H7 (cell line): ENCODE data around the gene GSPT1. TPM values are rescaled to one million over a fixed set of nuclear protein-coding genes. Genes with fewer than 3 reads are reported as not detected.
"Not testable (repeated sequence)": the region's sequence is repeated elsewhere in the genome, so short reads cannot be mapped to it uniquely, and the experiment has no call there.

Experiments
- DNase-seq: peaks from one replicate; pipeline ENCODE4 v3.0.0; 2012
- H3K27me3 ChIP-seq: 2 replicates; pipeline ENCODE4 v1.6.0; 2011; ENCODE audit warnings: mild to moderate bottlenecking, low read length; ENCODE audit not compliant: control insufficient read depth, insufficient read depth
- H3K36me3 ChIP-seq: replicated peaks from 2 replicates; pipeline ENCODE4 v1.5.1; 2011; ENCODE audit warnings: low read length; ENCODE audit not compliant: control insufficient read depth, insufficient read depth
- H3K4me3 ChIP-seq: 2 replicates; pipeline ENCODE4 v1.5.1; 2011; ENCODE audit warnings: low read depth, mild to moderate bottlenecking, control low read depth, low read length, moderate library complexity; ENCODE audit not compliant: insufficient read depth
- total RNA-seq: library from RNA; depleted of rRNA; stranded (reverse); fragments of >200 nt; shearing (Covaris generic); gene quantifications from 2 replicates; pipeline ENCODE4 v1.2.3, GENCODE V29; 2014; rRNA removed

The GSPT1 gene
- total RNA-seq = 116 and 148 TPM in 2 replicates

DNA sequence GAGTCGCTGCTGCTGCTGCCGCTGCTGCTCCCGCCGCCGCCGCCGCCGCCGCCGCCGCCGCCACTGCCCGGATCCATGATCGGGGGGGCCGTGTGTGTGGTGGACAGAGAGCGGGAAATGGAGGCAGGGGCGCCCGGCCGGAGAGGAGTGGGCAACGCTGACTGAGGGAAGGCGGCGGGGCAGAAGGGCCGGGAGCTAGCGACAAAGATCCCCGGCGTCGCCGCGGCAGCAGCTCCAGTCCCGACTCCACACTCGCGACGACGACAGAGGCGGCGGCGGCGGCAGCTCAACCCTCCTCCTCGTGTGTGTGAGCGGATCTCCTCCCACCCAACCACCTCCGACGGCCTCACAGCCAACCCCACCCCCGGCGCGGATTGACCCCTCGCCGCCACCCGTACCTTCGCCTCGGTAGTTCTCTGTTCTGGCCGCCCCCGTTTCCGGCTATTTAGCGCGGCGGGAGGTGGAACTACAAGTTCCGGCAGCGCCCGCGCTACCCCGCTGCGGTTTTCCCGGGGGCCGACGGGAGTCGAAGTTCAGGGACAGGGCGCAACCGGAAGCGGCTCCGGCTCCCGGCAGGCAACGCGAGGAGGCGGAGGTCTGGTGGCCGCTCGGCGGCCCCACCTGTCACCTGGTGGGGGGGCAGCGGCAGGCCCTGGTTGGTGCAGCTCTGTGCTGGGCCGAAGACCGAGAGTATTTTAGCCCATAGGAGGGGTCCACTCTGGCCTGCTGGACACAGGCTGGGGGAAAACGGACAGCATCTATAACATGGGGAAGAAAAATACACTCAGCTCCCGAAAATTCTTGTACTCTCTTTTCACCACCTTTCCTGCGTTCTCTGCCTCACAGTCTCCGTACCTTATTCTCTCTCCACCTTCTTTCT lies at the start of gene GSPT1:
Gene GSPT1, minus strand, starts transcription at position 313 of the 880 bp plus-strand sequence. Its CDS starts 236 bp downstream, at position 77.
- H3K36me3 ChIP-seq = no peaks in the 10 kb centered on the region
- no peaks in the 10 kb centered on the region for H3K27me3 ChIP-seq
- peak; percentile 97 for DNase-seq
- H3K4me3 ChIP-seq = peak within 1 kb of the TSS; percentile 91

DNA sequence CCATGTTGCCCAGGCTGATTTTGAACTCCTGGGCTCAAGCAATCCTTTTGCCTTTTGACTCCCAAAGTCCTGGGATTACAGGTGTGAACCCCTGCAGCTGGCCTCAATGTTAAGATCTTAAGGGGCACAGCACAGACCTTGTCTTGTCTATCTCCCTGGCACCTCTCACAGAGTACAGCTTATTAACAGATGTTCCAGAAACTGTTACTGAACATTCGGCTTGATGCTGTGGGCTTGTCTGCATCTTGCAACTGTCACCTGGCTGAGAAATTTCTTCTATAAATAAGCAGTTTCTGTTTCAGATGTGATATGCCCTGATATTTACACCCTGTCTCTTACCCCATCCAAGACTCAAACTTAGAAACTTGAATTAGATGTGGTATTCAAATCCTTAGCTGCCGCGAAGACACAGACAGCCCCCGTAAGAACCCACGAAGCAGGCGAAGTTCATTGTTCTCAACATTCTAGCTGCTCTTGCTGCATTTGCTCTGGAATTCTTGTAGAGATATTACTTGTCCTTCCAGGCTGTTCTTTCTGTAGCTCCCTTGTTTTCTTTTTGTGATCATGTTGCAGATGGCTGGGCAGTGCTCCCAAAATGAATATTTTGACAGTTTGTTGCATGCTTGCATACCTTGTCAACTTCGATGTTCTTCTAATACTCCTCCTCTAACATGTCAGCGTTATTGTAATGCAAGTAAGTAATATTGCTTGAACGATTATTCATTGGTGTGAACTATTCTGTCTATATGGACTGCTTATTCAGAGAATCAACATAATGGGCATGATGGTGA lies 49.2 kb upstream of the GSPT1 start, which contains the start of gene TNFRSF17:
Gene TNFRSF17, plus strand, starts transcription at position 450 of the 791 bp plus-strand sequence. Its CDS starts 115 bp downstream, at position 565.
- H3K27me3 ChIP-seq = no peaks in the 10 kb centered on the region
- no peak within 1 kb of the TSS for H3K4me3 ChIP-seq
- DNase-seq = no peak
- no peaks in the 10 kb centered on the region for H3K36me3 ChIP-seq

DNA sequence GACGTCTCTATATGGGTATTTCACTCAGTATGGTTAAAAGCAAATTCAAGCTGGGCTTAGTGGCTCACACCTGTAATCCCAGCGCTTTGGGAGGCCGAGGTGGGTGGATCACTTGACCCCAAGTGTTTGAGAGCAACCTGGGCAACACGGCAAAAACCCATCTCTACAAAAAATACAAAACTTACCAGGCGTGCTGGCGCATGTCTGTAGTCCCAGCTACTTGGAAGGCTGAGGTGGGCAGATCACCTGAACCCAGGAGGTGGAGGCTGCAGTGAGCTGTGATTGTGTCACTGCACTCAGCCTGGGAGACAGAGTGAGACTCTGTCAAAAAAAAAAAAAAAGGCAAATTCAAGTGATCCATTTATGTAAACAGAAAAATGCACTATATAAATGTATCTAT lies 48.0 kb upstream of the GSPT1 start:
- H3K36me3 ChIP-seq = no peaks in the 10 kb centered on the region
- no peaks in the 10 kb centered on the region for H3K27me3 ChIP-seq
- no peak overlapping the region for H3K4me3 ChIP-seq
- no peak for DNase-seq

DNA sequence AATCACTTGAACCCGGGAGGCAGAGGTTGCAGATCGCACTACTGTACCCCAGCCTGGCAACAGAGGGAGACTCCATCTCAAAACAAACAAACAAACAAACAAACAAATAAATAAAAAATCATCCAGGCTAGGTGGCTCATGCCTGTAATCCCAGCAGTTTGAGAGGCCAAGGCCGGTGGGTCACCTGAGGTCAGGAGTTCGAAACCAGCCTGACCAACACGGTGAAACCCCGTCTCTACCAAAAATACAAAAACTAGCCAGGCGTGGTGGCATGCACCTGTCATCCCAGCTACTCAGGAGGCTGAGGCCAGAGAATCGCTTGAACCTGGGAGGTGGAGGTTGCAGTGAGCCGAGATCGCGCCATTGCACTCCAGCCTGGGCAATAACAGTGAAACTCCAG lies 47.2 kb upstream of the GSPT1 start:
- DNase-seq, H3K4me3 ChIP-seq, H3K27me3 ChIP-seq, H3K36me3 ChIP-seq: not testable (repeated sequence)

DNA sequence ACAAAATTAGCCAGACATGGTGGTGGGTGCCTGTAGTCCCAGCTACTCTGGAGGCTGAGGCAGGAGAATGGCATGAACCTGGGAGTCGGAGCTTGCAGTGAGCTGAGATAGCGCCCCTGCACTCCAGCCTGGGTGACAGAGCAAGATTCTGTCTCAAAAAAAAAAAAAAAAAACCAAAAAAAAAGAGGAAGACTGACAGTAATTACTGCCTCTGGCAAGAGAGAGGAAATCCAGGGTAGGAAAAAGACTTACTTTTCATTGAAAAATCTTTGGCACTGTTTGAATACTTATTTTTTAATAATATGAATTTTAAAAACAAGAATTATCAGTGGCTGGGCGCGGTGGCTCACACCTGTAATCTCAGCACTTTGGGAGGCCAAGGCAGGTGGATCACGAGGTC lies 46.7 kb upstream of the GSPT1 start:
- not testable (repeated sequence) for H3K36me3 ChIP-seq, H3K4me3 ChIP-seq, H3K27me3 ChIP-seq, DNase-seq

DNA sequence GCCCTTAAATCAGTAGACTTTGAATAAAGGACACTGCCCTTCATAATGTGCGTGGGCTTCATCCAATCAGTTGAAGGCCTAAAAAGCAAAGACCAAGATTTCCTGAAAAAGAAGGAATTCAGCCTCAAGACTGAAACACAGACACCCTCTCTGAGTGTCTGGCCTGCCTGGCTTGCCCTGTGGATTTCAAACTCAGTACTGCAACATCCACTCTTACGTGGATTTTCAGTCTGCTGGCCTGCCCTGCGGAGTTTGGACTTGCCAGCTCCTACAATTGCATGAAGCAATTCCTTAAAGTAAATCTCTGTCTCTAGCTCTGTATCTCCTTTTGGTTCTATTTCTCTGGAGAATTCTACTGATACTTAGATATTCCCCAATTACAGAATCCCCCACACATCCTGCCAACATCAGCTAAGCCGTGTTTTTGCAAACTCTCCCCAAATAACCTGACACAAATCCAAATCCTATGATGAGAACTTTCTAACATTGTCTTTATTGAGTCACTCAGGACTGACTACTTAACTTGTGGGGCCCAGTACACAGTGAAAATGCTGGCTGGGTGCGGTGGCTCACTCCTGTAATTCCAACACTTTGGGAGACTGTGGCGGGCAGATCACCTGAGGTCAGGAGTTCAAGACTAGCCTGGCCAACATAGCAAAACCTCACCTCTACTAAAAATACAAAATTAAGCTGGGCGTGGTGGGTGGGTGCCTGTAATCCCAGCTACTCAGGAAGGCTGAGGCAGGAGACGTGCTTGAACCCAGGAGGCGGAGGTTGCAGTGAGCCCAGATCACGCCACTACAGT lies 42.0 kb upstream of the GSPT1 start:
- Histone ChIP-seq H3K4me3 (no peak overlapping the region), H3K27me3 (no peaks in the 10 kb centered on the region), H3K36me3 (no peaks in the 10 kb centered on the region)
- DNase-seq = no peak

DNA sequence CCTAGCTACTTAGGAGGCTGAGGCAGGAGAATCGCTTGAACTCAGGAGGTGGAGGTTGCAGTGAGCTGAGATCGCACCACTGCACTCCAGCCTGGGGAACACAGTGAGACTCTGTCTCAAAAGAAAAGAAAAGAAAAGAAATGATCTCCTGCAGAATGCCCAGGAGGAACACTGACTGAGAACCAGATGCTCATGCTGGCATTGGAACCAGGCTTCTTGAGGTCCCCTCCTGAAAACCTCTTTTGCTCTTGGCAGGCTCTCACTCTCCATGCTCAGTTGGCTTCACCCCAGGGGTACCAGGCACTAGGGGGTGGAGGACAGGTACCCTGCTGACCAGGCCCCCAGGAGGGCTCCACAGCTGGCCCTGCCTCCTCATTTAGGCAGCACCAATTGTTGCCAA lies 40.8 kb upstream of the GSPT1 start:
- Histone ChIP-seq H3K4me3 (no peak overlapping the region), H3K27me3 (no peaks in the 10 kb centered on the region), H3K36me3 (no peaks in the 10 kb centered on the region)
- no peak for DNase-seq

DNA sequence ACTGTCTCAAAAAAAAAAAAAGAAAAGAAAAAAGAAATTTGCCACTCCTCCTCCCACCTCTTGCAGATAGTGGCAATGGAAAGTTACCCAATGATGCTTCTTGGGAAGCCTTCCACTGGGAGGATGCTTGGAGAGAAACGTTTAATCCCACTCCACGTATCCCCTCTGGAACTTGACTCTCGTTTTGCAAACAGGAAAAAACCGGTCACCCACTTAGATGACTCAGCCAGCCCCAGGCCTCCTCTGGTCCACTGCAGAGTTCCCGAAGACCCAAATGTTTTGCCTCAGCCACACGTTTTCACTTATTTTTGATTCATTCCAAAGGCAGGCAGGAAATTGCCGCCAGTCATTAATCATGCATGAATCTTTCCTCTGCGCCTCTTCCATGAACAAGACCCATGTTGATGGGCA lies 40.0 kb upstream of the GSPT1 start:
- no peak for DNase-seq
- Histone ChIP-seq H3K4me3 (no peak overlapping the region), H3K36me3 (no peaks in the 10 kb centered on the region), H3K27me3 (no peaks in the 10 kb centered on the region)

DNA sequence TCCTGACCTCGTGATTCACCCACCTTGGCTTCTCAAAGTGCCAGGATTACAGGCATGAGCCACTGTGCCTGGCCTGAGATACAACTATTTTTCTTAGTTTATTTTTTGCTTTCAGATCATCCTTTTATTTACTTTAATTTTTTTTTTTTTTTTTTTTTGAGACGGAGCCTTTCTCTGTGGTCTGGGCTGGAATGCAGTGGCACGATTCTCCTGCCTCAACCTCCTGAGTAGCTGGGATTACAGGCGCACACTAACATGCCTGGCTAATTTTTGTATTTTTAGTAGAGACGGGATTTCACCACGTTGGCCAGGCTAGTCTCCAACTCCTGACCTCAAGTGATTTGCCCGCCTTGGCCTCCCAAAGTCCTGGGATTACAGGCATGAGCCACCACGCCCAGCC lies 37.8 kb upstream of the GSPT1 start:
- H3K27me3 ChIP-seq = not testable (repeated sequence)

DNA sequence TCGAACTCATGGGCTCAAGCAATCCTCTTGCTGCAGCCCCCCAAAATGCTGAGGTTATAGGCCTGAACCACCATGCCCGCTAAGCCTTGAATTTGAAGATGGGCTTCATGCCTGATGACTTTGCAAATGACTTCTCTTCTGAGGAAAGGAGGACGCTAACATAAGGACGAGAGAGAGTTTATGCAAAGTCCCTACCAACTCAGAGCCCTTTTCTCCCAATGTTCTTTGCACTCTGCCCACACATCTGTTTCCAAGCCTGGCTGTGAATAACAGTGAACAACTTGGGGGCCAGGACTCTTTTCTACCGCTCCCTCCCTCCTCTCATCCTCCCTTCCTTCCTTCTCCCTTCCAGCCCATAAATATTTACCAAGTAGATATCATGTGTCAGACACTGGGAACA lies 34.6 kb upstream of the GSPT1 start:
- no peak for DNase-seq
- H3K27me3 ChIP-seq = no peaks in the 10 kb centered on the region
- H3K36me3 ChIP-seq = no peaks in the 10 kb centered on the region
- no peak overlapping the region for H3K4me3 ChIP-seq

More for the DNA sequence above, 37.8 kb upstream of the GSPT1 start:
- not testable (repeated sequence) for DNase-seq, H3K4me3 ChIP-seq, H3K36me3 ChIP-seq

DNA sequence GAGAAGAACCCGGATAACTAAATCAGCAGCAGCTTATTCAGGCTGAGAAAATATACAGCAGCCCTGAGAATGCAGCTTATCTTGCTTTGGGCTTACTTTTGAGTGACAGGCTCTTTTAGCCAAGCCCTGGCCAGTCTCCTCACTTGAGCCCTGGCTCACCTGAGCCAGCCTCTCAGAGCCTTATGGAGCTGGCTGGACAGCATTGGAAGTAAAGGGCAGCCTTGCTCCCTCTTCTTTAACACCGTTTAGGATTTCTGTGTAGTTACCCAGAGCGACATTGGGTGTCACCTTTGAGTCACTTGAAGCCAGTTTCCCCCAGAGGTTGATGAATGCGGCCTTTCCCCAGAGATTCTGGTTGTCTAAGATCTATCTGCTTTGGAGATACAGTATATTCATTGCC lies 33.8 kb upstream of the GSPT1 start:
- no peak overlapping the region for H3K4me3 ChIP-seq
- DNase-seq = peak; percentile 79
- no peaks in the 10 kb centered on the region for H3K36me3 ChIP-seq
- H3K27me3 ChIP-seq = no peaks in the 10 kb centered on the region

DNA sequence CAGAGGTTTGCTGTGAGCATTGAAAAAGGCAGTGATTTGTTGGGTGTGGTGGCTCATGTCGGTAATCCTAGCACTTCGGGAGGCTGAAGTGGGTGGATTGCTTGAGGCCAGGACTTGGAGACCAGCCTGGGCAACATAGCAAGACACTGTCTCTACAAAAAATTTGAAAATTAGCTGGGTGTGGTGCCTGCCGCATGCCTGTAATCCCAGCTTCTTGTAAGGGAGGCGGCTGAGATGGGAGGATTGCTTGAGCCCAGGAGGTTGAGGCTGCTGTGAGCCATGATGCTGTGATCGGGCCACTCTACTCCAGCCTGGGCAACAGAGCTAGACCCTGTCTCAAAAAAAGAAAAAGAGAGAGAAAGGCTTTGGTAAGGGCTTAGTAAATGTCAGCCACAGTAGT lies 33.1 kb upstream of the GSPT1 start:
- H3K4me3 ChIP-seq = no peak overlapping the region
- H3K36me3 ChIP-seq = no peaks in the 10 kb centered on the region
- DNase-seq = no peak
- H3K27me3 ChIP-seq = no peaks in the 10 kb centered on the region

DNA sequence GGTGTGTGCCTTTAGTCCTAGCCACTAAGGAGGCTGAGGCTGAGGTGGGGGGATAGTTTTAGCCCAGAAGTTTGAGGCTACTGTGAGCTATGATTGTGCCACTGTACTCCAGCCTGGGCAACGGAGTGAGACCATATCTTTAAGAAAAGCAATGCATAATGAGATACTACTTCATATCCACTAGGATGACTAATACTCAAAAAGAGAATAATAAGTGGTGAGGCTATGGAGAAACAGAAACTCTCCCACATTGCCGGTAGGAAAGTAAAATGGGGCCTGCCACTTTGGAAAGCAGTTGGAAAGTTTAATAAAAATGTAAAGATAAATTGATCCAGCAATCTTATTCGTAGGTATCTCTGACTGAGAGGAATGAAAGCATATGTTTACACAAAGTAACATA lies 30.7 kb upstream of the GSPT1 start:
- Histone ChIP-seq H3K27me3 (no peaks in the 10 kb centered on the region), H3K36me3 (no peaks in the 10 kb centered on the region), H3K4me3 (no peak overlapping the region)
- DNase-seq = no peak

DNA sequence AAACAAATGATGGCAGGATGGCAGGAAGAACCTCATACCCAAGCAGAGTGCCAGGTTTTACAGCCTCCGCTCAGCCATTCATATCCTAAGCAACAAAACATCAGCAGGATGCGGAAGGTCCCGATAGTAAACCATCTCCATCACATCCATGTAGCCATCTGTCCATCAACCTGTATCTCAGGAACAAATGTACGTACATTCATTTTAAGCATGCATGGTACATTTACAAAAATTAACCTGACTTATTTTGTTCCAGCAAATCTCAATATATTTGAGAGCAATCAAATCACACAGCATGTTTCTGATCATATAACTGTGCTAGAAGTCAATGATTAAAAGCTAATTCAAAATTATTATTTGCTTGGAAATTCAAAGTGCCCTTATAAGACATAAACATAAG lies 26.2 kb upstream of the GSPT1 start, which contains the start of gene NPIPB2:
Gene NPIPB2, minus strand, starts transcription at position 101 of the 400 bp plus-strand sequence. Its CDS starts 0 bp downstream, at position 101.
- H3K4me3 ChIP-seq, H3K27me3 ChIP-seq, H3K36me3 ChIP-seq, DNase-seq: not testable (repeated sequence)
